ENCODE measurements around the gene HSPBAP1. TPM values are rescaled to one million over a fixed set of nuclear protein-coding genes. Genes with fewer than 3 reads are reported as not detected.

HSPBAP1 gene
- total RNA-seq, 1 experiment from 2014 or later: 6.4 TPM

DNA sequence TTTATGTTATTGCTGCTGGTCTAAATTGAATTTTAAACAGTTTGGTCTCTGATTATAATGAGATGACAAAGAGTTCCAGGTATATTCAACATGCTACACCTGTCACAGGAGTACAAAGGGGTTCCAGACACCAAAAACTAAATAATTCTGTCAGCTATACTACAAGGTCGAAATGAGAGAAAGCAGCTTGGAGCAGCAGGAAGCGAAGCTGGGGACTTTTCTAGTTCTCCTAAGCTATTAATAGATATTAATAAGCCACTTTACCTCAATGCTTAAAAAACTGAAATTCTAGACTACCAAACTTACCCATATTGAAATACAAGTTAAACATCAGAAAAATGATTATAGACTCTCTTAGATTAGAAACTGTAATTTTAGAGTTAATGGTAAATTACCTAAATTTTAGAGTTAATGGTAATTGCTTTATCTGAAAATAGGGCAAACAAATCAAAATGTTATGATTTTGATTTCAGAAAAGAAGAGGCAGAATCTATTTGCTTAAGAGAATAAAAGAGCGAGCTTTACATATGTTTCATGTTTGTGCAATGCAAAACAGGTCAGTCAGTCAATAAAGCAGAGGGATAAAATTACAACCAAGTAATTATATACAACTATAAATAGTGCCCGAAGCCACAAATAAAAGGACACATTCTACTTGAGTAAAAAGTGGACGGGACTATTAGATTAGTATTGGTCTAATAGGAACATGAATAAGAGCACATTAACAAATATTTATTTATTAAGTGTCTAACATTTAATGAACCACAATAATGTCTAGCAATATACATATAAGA is 16.8 kb downstream of the HSPBAP1 start:
- no TSS peak for BruUV-seq (replicated peaks)
- Histone ChIP-seq H3K9me3 (ENCODE audit: low read length) (no peaks in the 10 kb centered on the region), H3K4me1 (ENCODE audit: insufficient read depth, low read length) (peaks cover 14% of the 10 kb centered on the region), H3K9ac (ENCODE audit: low read length) (no peak overlapping the region), H3K27ac (ENCODE audit: low read length) (no peak overlapping the region), H3F3A (ENCODE audit: low read length, unreplicated experiment) (peaks cover 4% of the 10 kb centered on the region), H2AFZ (ENCODE audit: low read length) (no peak overlapping the region), H3K36me3 (ENCODE audit: low read depth, low read length) (no peaks in the 10 kb centered on the region), H3K9me2 (replicated peaks; ENCODE audit: low read length) (no peaks in the 10 kb centered on the region), H4K20me1 (ENCODE audit: low read length) (no peaks in the 10 kb centered on the region), H3K27me3 (ENCODE audit: low read length) (no peaks in the 10 kb centered on the region), H3K79me2 (ENCODE audit: low read length) (no peaks in the 10 kb centered on the region), H3K4me3 (ENCODE audit: low read length) (no peak overlapping the region), H3K4me2 (ENCODE audit: low read length) (peak overlapping the region; percentile 15; the same call in 1 of the 2 replicates)
- POLR2A ChIA-PET (ENCODE audit: unreplicated experiment): no interaction called here
- DNase-seq (peak; percentile 56), ATAC-seq (peak; percentile 85)
- CTCF ChIA-PET: interaction anchor here (0.6 to 1.8 kb wide), 2 partner anchors 18 to 22 kb away, joined by 3 to 6 read pairs; no protein-coding TSS in a partner anchor
- intact Hi-C loops (cut with micrococcal nuclease): no loop called here
- TF ChIP-seq, protein P1, sequence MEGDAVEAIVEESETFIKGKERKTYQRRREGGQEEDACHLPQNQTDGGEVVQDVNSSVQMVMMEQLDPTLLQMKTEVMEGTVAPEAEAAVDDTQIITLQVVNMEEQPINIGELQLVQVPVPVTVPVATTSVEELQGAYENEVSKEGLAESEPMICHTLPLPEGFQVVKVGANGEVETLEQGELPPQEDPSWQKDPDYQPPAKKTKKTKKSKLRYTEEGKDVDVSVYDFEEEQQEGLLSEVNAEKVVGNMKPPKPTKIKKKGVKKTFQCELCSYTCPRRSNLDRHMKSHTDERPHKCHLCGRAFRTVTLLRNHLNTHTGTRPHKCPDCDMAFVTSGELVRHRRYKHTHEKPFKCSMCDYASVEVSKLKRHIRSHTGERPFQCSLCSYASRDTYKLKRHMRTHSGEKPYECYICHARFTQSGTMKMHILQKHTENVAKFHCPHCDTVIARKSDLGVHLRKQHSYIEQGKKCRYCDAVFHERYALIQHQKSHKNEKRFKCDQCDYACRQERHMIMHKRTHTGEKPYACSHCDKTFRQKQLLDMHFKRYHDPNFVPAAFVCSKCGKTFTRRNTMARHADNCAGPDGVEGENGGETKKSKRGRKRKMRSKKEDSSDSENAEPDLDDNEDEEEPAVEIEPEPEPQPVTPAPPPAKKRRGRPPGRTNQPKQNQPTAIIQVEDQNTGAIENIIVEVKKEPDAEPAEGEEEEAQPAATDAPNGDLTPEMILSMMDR (conservative IDR thresholded peaks at IDR 0.05; ENCODE audit: low read depth, low read length): no peak
- no peak for TF ChIP-seq EZH2 (IDR thresholded peaks at IDR 0.05; ENCODE audit: low read length, unreplicated experiment)
- TF ChIP-seq EZH2phosphoT487 (IDR thresholded peaks at IDR 0.05; ENCODE audit: borderline replicate concordance, low read length): no peak

DNA sequence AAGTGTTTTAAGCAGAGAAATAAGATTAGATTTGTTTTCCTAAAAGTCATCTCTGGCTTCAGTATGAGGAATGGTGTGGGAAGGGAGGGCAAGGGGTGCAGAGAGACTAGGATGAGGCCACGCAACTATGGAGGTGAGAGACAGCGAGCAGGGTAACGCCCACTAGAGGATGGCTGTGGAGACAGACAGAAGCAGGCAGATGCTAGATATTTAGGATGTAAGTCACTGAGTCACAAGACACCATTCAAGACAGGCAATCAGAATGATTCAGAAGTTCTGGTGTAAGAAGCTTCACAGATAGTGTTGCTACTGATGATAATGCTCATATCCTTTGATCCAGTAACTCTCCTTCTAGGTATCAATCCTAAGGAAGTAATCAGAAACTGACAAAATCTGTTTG is 19.1 kb downstream of the HSPBAP1 start:
- no peaks in the 10 kb centered on the region for H4K20me1 ChIP-seq (ENCODE audit: low read length)
- H3K79me2 ChIP-seq (ENCODE audit: low read length): no peaks in the 10 kb centered on the region
- ATAC-seq (no peak), DNase-seq (no peak)
- no peaks in the 10 kb centered on the region for H3K9me3 ChIP-seq (ENCODE audit: low read length)
- no peak overlapping the region for H3K4me2 ChIP-seq (ENCODE audit: low read length)
- TF ChIP-seq, protein P1 (conservative IDR thresholded peaks at IDR 0.05; ENCODE audit: low read depth, low read length): no peak
- TF ChIP-seq EZH2phosphoT487 (IDR thresholded peaks at IDR 0.05; ENCODE audit: borderline replicate concordance, low read length) (no peak), EZH2 (IDR thresholded peaks at IDR 0.05; ENCODE audit: low read length, unreplicated experiment) (no peak)
- H3K4me1 ChIP-seq (ENCODE audit: insufficient read depth, low read length): peaks cover 14% of the 10 kb centered on the region
- BruUV-seq (replicated peaks): no TSS peak
- no peak overlapping the region for H3K9ac ChIP-seq (ENCODE audit: low read length)
- no peaks in the 10 kb centered on the region for H3K36me3 ChIP-seq (ENCODE audit: low read depth, low read length)
- no peaks in the 10 kb centered on the region for H3K27me3 ChIP-seq (ENCODE audit: low read length)
- ChIA-PET CTCF (no interaction called here), POLR2A (ENCODE audit: unreplicated experiment) (no interaction called here)
- no peak overlapping the region for H3K27ac ChIP-seq (ENCODE audit: low read length)
- H3K9me2 ChIP-seq (replicated peaks; ENCODE audit: low read length): no peaks in the 10 kb centered on the region
- no peak overlapping the region for H2AFZ ChIP-seq (ENCODE audit: low read length)
- intact Hi-C loops (cut with micrococcal nuclease): no loop called here
- H3K4me3 ChIP-seq (ENCODE audit: low read length): no peak overlapping the region
- H3F3A ChIP-seq (ENCODE audit: low read length, unreplicated experiment): peaks cover 4% of the 10 kb centered on the region

DNA sequence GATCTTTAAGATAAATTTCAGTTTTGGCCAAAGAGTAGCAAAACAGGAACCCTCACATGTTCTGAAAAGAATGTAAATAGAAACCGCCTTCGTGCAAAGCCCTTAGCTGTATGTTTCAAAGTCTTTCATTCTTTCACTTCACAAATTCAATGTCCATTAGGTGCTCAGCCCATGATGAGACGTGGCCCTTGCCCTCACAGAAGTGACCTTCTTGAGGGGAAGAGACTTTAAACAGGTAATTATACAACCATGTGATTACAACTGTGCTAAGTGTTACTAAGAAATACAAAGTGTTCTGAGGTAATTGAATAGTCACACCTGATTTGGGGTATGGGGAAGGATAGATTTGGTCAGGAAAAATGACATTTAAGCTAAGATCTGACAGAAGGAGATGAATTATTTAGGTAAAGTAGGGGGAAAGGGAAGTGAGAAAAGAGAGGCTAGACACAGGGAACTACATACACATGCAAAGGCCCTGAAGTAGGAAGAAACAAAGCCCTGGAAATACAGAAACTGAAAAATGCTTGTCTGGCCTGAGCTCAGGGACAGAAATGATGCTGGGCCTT is 19.6 kb downstream of the HSPBAP1 start:
- H3K27me3 ChIP-seq (ENCODE audit: low read length): no peaks in the 10 kb centered on the region

More for the DNA sequence above, 19.6 kb downstream of the HSPBAP1 start:
- H3K9ac ChIP-seq (ENCODE audit: low read length): no peak overlapping the region
- POLR2A ChIA-PET (ENCODE audit: unreplicated experiment): no interaction called here
- intact Hi-C loops (cut with micrococcal nuclease): no loop called here
- DNase-seq: no peak
- TF ChIP-seq, protein P1 (conservative IDR thresholded peaks at IDR 0.05; ENCODE audit: low read depth, low read length): no peak
- TF ChIP-seq EZH2phosphoT487 (IDR thresholded peaks at IDR 0.05; ENCODE audit: borderline replicate concordance, low read length) (no peak), EZH2 (IDR thresholded peaks at IDR 0.05; ENCODE audit: low read length, unreplicated experiment) (no peak)
- peaks cover 14% of the 10 kb centered on the region for H3K4me1 ChIP-seq (ENCODE audit: insufficient read depth, low read length)
- no peak for ATAC-seq
- no peaks in the 10 kb centered on the region for H3K36me3 ChIP-seq (ENCODE audit: low read depth, low read length)
- peaks cover 4% of the 10 kb centered on the region for H3F3A ChIP-seq (ENCODE audit: low read length, unreplicated experiment)
- no peak overlapping the region for H3K4me2 ChIP-seq (ENCODE audit: low read length)
- H3K79me2 ChIP-seq (ENCODE audit: low read length): no peaks in the 10 kb centered on the region
- no peak overlapping the region for H3K4me3 ChIP-seq (ENCODE audit: low read length)
- CTCF ChIA-PET: no interaction called here
- H2AFZ ChIP-seq (ENCODE audit: low read length): no peak overlapping the region
- no TSS peak for BruUV-seq (replicated peaks)
- no peaks in the 10 kb centered on the region for H4K20me1 ChIP-seq (ENCODE audit: low read length)
- H3K9me3 ChIP-seq (ENCODE audit: low read length): no peaks in the 10 kb centered on the region
- no peak overlapping the region for H3K27ac ChIP-seq (ENCODE audit: low read length)
- no peaks in the 10 kb centered on the region for H3K9me2 ChIP-seq (replicated peaks; ENCODE audit: low read length)

Data from PC-3 (cell line).